GM12873 (cell line): ENCODE measurements around the gene DACT2.

Source experiments
- CTCF ChIP-seq: IDR thresholded peaks from 2 replicates; pipeline ENCODE4 v1.5.1; 2012; ENCODE audit warnings: low read depth, mild to moderate bottlenecking, moderate library complexity, low read length, control low read depth; ENCODE audit not compliant: insufficient read depth; ENCODE audit errors: missing control alignments

Gene DACT2

GRCh38 chr6:168332020-168332419, 12.4 kb upstream of the DACT2 start:
- TF ChIP-seq CTCF = no peak

- no peak for TF ChIP-seq CTCF
Observed at GRCh38 chr6:168331058-168331457, 11.5 kb upstream of the DACT2 start.

GRCh38 chr6:168330403-168330802, 10.8 kb upstream of the DACT2 start:
- TF ChIP-seq CTCF = no peak

- no peak for TF ChIP-seq CTCF
Observed at GRCh38 chr6:168328086-168328485, 8.5 kb upstream of the DACT2 start.

- no peak for TF ChIP-seq CTCF
Observed at GRCh38 chr6:168326294-168327261, 7.0 kb upstream of the DACT2 start.

- no peak for TF ChIP-seq CTCF
Observed at GRCh38 chr6:168322966-168323365, 3.4 kb upstream of the DACT2 start.

GRCh38 chr6:168320634-168321033, 1.1 kb upstream of the DACT2 start:
- no peak for TF ChIP-seq CTCF
